ENCODE results near the gene HERC3.

The HERC3 gene

GRCh38 chr4:88738180-88738579 lies 145.9 kb downstream of the HERC3 start:
- Mint-ChIP-seq H3K4me3 (peak overlapping the region in 1 of 3 experiments; percentile 21), H3K27me3 (ENCODE audit: low read depth) (no peaks in the 10 kb centered on the region), H3K27ac (peak overlapping the region; percentile 67 to 89 (median 82)), H3K9me3 (no peaks in the 10 kb centered on the region), H3K4me1 (peaks cover 37% of the 10 kb centered on the region), H3K36me3 (ENCODE audit: low read depth) (peaks cover 68% of the 10 kb centered on the region)
- no peak for TF ChIP-seq CTCF (IDR thresholded peaks at IDR 0.05; ENCODE audit: unreplicated experiment in 3 of 3)

- TF ChIP-seq CTCF (IDR thresholded peaks at IDR 0.05; ENCODE audit: unreplicated experiment in 3 of 3), result no peak
- Mint-ChIP-seq H3K36me3 (ENCODE audit: low read depth) (peaks cover 88% of the 10 kb centered on the region), H3K4me1 (peaks cover 50% of the 10 kb centered on the region), H3K9me3 (no peaks in the 10 kb centered on the region), H3K4me3 (no peak overlapping the region), H3K27ac (no peak overlapping the region), H3K27me3 (ENCODE audit: low read depth) (no peaks in the 10 kb centered on the region)
Measured at GRCh38 chr4:88742561-88742960, 150.3 kb downstream of the HERC3 start.

- no peak for TF ChIP-seq CTCF (IDR thresholded peaks at IDR 0.05; ENCODE audit: unreplicated experiment in 3 of 3)
- Mint-ChIP-seq H3K4me3 (no peak overlapping the region), H3K9me3 (no peaks in the 10 kb centered on the region), H3K36me3 (ENCODE audit: low read depth) (peaks cover 89% of the 10 kb centered on the region), H3K27me3 (ENCODE audit: low read depth) (no peaks in the 10 kb centered on the region), H3K4me1 (peaks cover 38% of the 10 kb centered on the region), H3K27ac (no peak overlapping the region)
Measured at GRCh38 chr4:88743696-88744095, 151.4 kb downstream of the HERC3 start.

- peaks cover 95% of the 10 kb centered on the region for H3K36me3 Mint-ChIP-seq (ENCODE audit: low read depth)
- H3K4me1 Mint-ChIP-seq, result peaks cover 37% of the 10 kb centered on the region
- no peaks in the 10 kb centered on the region for H3K27me3 Mint-ChIP-seq (ENCODE audit: low read depth)
- H3K9me3 Mint-ChIP-seq, result no peaks in the 10 kb centered on the region
- no peak overlapping the region for H3K4me3 Mint-ChIP-seq
- TF ChIP-seq CTCF (IDR thresholded peaks at IDR 0.05; ENCODE audit: unreplicated experiment in 3 of 3), result no peak
- peak overlapping the region in 2 of 3 experiments; percentile 11 to 22 for H3K27ac Mint-ChIP-seq
Measured at GRCh38 chr4:88744609-88745008, 152.3 kb downstream of the HERC3 start.

- peaks cover 95% of the 10 kb centered on the region for H3K36me3 Mint-ChIP-seq (ENCODE audit: low read depth)
- no peaks in the 10 kb centered on the region for H3K9me3 Mint-ChIP-seq
- H3K4me1 Mint-ChIP-seq, result peaks cover 32% of the 10 kb centered on the region
- H3K4me3 Mint-ChIP-seq, result no peak overlapping the region
- H3K27ac Mint-ChIP-seq, result peak overlapping the region in 2 of 3 experiments; percentile 40 to 64
- no peak for TF ChIP-seq CTCF (IDR thresholded peaks at IDR 0.05; ENCODE audit: unreplicated experiment in 3 of 3)
- no peaks in the 10 kb centered on the region for H3K27me3 Mint-ChIP-seq (ENCODE audit: low read depth)
Measured at GRCh38 chr4:88745175-88745574, 152.9 kb downstream of the HERC3 start.

- Mint-ChIP-seq H3K36me3 (ENCODE audit: low read depth) (peaks cover 94% of the 10 kb centered on the region), H3K4me1 (peaks cover 30% of the 10 kb centered on the region), H3K9me3 (no peaks in the 10 kb centered on the region), H3K4me3 (no peak overlapping the region), H3K27me3 (ENCODE audit: low read depth) (no peaks in the 10 kb centered on the region), H3K27ac (peak overlapping the region in 2 of 3 experiments; percentile 40 to 64)
- no peak for TF ChIP-seq CTCF (IDR thresholded peaks at IDR 0.05; ENCODE audit: unreplicated experiment in 3 of 3)
Measured at GRCh38 chr4:88745581-88746163, 153.4 kb downstream of the HERC3 start.

Measured in nephron (organoid).